GM23248 (cell line): Measurements from ENCODE around the gene DNPH1. TPM values are rescaled to one million over a fixed set of nuclear protein-coding genes. Genes with fewer than 3 reads are reported as not detected.

ENCODE experiments used
- DNase-seq: peaks from one replicate; pipeline ENCODE4 v3.0.0-alpha.2; 2015
- H2AFZ ChIP-seq: fragments of 200-600 bp; sonication (generic); 2 replicates; pipeline ENCODE4 v1.6.1; 2016; ENCODE audit warnings: antibody characterized with exemption
- H3F3A ChIP-seq: fragments of 200-600 bp; sonication (generic); 2 replicates; pipeline ENCODE4 v1.6.1; 2016; ENCODE audit warnings: mild to moderate bottlenecking, antibody characterized with exemption, mixed run types; ENCODE audit not compliant: insufficient read depth
- H3K27ac ChIP-seq: fragments of 200-600 bp; sonication (generic); 2 replicates; pipeline ENCODE4 v1.5.1; 2016; ENCODE audit warnings: mild to moderate bottlenecking
- H3K27me3 ChIP-seq: fragments of 200-600 bp; sonication (generic); replicated peaks from 2 replicates; pipeline ENCODE4 v1.6.1; 2016; ENCODE audit warnings: mild to moderate bottlenecking; ENCODE audit not compliant: insufficient read depth
- H3K36me3 ChIP-seq: fragments of 200-600 bp; sonication (generic); 2 replicates; pipeline ENCODE4 v1.6.1; 2016; ENCODE audit warnings: low read depth, mild to moderate bottlenecking
- H3K4me1 ChIP-seq: fragments of 200-600 bp; sonication (generic); 2 replicates; pipeline ENCODE4 v1.6.1; 2016; ENCODE audit warnings: mild to moderate bottlenecking; ENCODE audit not compliant: insufficient read depth
- H3K4me2 ChIP-seq: fragments of 200-600 bp; sonication (generic); one replicate; pipeline ENCODE4 v1.6.1; 2016; ENCODE audit warnings: mild to moderate bottlenecking; ENCODE audit not compliant: unreplicated experiment
- H3K4me3 ChIP-seq: fragments of 200-600 bp; sonication (generic); 2 replicates; pipeline ENCODE4 v1.5.1; 2016; ENCODE audit warnings: mild to moderate bottlenecking
- H3K79me2 ChIP-seq: fragments of 200-600 bp; sonication (generic); 2 replicates; pipeline ENCODE4 v1.6.1; 2016; ENCODE audit warnings: mild to moderate bottlenecking; ENCODE audit not compliant: insufficient read depth
- H3K9ac ChIP-seq: fragments of 200-600 bp; sonication (generic); 2 replicates; pipeline ENCODE4 v1.6.1; 2016; ENCODE audit warnings: mild to moderate bottlenecking
- H3K9me2 ChIP-seq: fragments of 200-600 bp; sonication (generic); 2 replicates; pipeline ENCODE4 v1.6.1; 2016; ENCODE audit warnings: mixed run types, mild to moderate bottlenecking, moderate library complexity; ENCODE audit not compliant: insufficient read depth
- H3K9me3 ChIP-seq: fragments of 200-600 bp; sonication (generic); one replicate; pipeline ENCODE4 v1.6.1; 2017; ENCODE audit warnings: low read depth
- H4K20me1 ChIP-seq: fragments of 200-600 bp; sonication (generic); 2 replicates; pipeline ENCODE4 v1.6.0; 2016; ENCODE audit not compliant: insufficient read depth
- EZH2 ChIP-seq: fragments of 200-600 bp; sonication (generic); IDR thresholded peaks from 2 replicates; pipeline ENCODE4 v1.6.1; 2018; ENCODE audit warnings: antibody characterized with exemption, mild to moderate bottlenecking; ENCODE audit not compliant: insufficient read depth, poor library complexity, severe bottlenecking
- EZH2phosphoT487 ChIP-seq: fragments of 200-600 bp; sonication (generic); IDR thresholded peaks from 2 replicates; pipeline ENCODE4 v1.6.1; 2018; ENCODE audit warnings: antibody characterized with exemption, moderate library complexity, mild to moderate bottlenecking, low read depth; ENCODE audit not compliant: insufficient read depth
- WGBS, 2 experiments: methylation state at CpG; one replicate each; pipeline ENCODE4 v1.1.6; 2015 to 2017; ENCODE audit warnings: low lambda C conversion rate in 2 of 2, low coverage in 1 of 2; ENCODE audit errors: missing lambda C conversion rate in 2 of 2; 5-methylcytosine and 5-hydroxymethylcytosine counted together
- in situ Hi-C: fragments of 300-500 bp; cut with MboI; formaldehyde crosslinking; loops from 2 replicates; pipeline ENCODE4 v1.15.0; 2020
- polyA plus RNA-seq: library from polyadenylated mRNA; unstranded; fragments of >200 nt; fragmentation: Nextera tagmentation; extraction: Ambion mirVana; gene quantifications from 2 replicates; pipeline ENCODE4 v1.2.1, GENCODE V29; 2016
- total RNA-seq: library from RNA; depleted of rRNA; stranded (reverse); fragments of >200 nt; shearing (Covaris generic); gene quantifications from 2 replicates; pipeline ENCODE4 v1.2.3, GENCODE V29; 2014

DNPH1 gene
- total and polyA plus RNA-seq, 2 experiments from 2014 or later = 93.6 to 94.8 TPM

GRCh38 chr6:43239054-43239453, 9.8 kb upstream of the DNPH1 start:
- Histone ChIP-seq H4K20me1 (no peaks in the 10 kb centered on the region), H3K9me3 (no peaks in the 10 kb centered on the region), H3K4me3 (no peak overlapping the region), H3K79me2 (no peaks in the 10 kb centered on the region), H3K4me1 (no peaks in the 10 kb centered on the region), H3K9ac (no peak overlapping the region), H3K4me2 (no peak overlapping the region), H3F3A (no peaks in the 10 kb centered on the region), H3K27me3 (peaks cover 55% of the 10 kb centered on the region), H3K27ac (no peak overlapping the region), H2AFZ (no peak overlapping the region), H3K36me3 (no peaks in the 10 kb centered on the region), H3K9me2 (no peaks in the 10 kb centered on the region)
- no peak for DNase-seq
- in situ Hi-C loops = no loop called here
- 2 to 8% methylated on average over 2 of the region's 2 CpGs for WGBS, 2 experiments
- TF ChIP-seq EZH2phosphoT487 = no peak
- TF ChIP-seq EZH2 = no peak

GRCh38 chr6:43235841-43236240, 6.6 kb upstream of the DNPH1 start:
- Histone ChIP-seq H3K9me3 (no peaks in the 10 kb centered on the region), H3F3A (no peaks in the 10 kb centered on the region), H3K27ac (no peak overlapping the region), H3K4me3 (no peak overlapping the region), H3K79me2 (no peaks in the 10 kb centered on the region), H3K9ac (no peak overlapping the region), H3K9me2 (no peaks in the 10 kb centered on the region), H3K4me2 (no peak overlapping the region), H4K20me1 (no peaks in the 10 kb centered on the region), H3K4me1 (no peaks in the 10 kb centered on the region), H2AFZ (no peak overlapping the region), H3K36me3 (no peaks in the 10 kb centered on the region), H3K27me3 (peaks cover 36% of the 10 kb centered on the region)
- TF ChIP-seq EZH2 (no peak), EZH2phosphoT487 (no peak)
- DNase-seq = no peak
- 46 to 47% methylated on average over 2 of the region's 2 CpGs for WGBS, 2 experiments
- in situ Hi-C loops = no loop called here

- Histone ChIP-seq H3F3A (no peaks in the 10 kb centered on the region), H3K9ac (no peak overlapping the region), H3K79me2 (peaks cover 6% of the 10 kb centered on the region; the same call in 1 of the 2 replicates), H3K36me3 (no peaks in the 10 kb centered on the region), H3K4me1 (peaks cover 4% of the 10 kb centered on the region; the same call in 1 of the 2 replicates), H3K27me3 (peaks cover 21% of the 10 kb centered on the region), H3K9me3 (no peaks in the 10 kb centered on the region), H2AFZ (no peak overlapping the region), H3K27ac (no peak overlapping the region), H3K9me2 (no peaks in the 10 kb centered on the region), H3K4me3 (no peak overlapping the region), H4K20me1 (no peaks in the 10 kb centered on the region), H3K4me2 (no peak overlapping the region)
- DNase-seq = no peak
- in situ Hi-C loops = no loop called here
- no peak for TF ChIP-seq EZH2
- TF ChIP-seq EZH2phosphoT487 = no peak
- WGBS, 2 experiments = 48 to 65% methylated on average over 3 of the region's 3 CpGs
These were observed 2.6 kb upstream of the DNPH1 start for GRCh38 chr6:43231735-43232450.

GRCh38 chr6:43231053-43231452, 1.8 kb upstream of the DNPH1 start:
- Histone ChIP-seq H3K9me2 (no peaks in the 10 kb centered on the region), H3K9ac (no peak overlapping the region), H3K4me2 (no peak overlapping the region), H3K79me2 (peaks cover 6% of the 10 kb centered on the region; the same call in 1 of the 2 replicates), H3K4me1 (peaks cover 4% of the 10 kb centered on the region; the same call in 1 of the 2 replicates), H2AFZ (no peak overlapping the region), H3K4me3 (no peak overlapping the region), H4K20me1 (no peaks in the 10 kb centered on the region), H3F3A (no peaks in the 10 kb centered on the region), H3K9me3 (no peaks in the 10 kb centered on the region), H3K27ac (no peak overlapping the region), H3K36me3 (no peaks in the 10 kb centered on the region), H3K27me3 (peaks cover 19% of the 10 kb centered on the region)
- in situ Hi-C loops = no loop called here
- TF ChIP-seq EZH2phosphoT487 = no peak
- TF ChIP-seq EZH2 = no peak
- DNase-seq = no peak
- 80% methylated on average over 4 of the region's 4 CpGs for WGBS, 2 experiments
